DND-41 (cell line): Measurements from ENCODE around the gene ECT2L.

Experiments
- EZH2 ChIP-seq: IDR thresholded peaks from 3 replicates; pipeline ENCODE4 v1.6.1; 2012; ENCODE audit warnings: borderline replicate concordance, low read depth, mild to moderate bottlenecking, moderate library complexity, low read length, inconsistent platforms; ENCODE audit not compliant: severe bottlenecking
- TF ChIP-seq, protein P1 (sequence below): IDR thresholded peaks from 2 replicates; pipeline ENCODE4 v1.5.1; 2012; ENCODE audit warnings: borderline replicate concordance, low read length, moderate library complexity, mild to moderate bottlenecking; ENCODE audit not compliant: poor library complexity, severe bottlenecking; ENCODE audit errors: extremely low read depth

GRCh38 chr6:138806889-138807288 lies 11.0 kb downstream of the ECT2L start:
- TF ChIP-seq, protein P1, sequence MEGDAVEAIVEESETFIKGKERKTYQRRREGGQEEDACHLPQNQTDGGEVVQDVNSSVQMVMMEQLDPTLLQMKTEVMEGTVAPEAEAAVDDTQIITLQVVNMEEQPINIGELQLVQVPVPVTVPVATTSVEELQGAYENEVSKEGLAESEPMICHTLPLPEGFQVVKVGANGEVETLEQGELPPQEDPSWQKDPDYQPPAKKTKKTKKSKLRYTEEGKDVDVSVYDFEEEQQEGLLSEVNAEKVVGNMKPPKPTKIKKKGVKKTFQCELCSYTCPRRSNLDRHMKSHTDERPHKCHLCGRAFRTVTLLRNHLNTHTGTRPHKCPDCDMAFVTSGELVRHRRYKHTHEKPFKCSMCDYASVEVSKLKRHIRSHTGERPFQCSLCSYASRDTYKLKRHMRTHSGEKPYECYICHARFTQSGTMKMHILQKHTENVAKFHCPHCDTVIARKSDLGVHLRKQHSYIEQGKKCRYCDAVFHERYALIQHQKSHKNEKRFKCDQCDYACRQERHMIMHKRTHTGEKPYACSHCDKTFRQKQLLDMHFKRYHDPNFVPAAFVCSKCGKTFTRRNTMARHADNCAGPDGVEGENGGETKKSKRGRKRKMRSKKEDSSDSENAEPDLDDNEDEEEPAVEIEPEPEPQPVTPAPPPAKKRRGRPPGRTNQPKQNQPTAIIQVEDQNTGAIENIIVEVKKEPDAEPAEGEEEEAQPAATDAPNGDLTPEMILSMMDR = no peak
- TF ChIP-seq EZH2 = no peak
